DOHH2 (cell line): ENCODE results near the gene B4GALNT4.
"Not testable (repeated sequence)": the region's sequence is repeated elsewhere in the genome, so short reads cannot be mapped to it uniquely, and the experiment has no call there.

Source experiments
- H3F3A ChIP-seq: fragments of 200-600 bp; sonication (generic), shearing (Covaris generic); 2 replicates; pipeline ENCODE4 v1.6.0; 2016; ENCODE audit warnings: antibody characterized with exemption, mild to moderate bottlenecking; ENCODE audit not compliant: control insufficient read depth, insufficient read depth
- H3K27ac ChIP-seq: fragments of 200-600 bp; sonication (generic); 2 replicates; pipeline ENCODE4 v1.5.1; 2014; ENCODE audit warnings: low read depth, mild to moderate bottlenecking, low read length, moderate library complexity
- H3K27me3 ChIP-seq: fragments of 200-600 bp; sonication (generic); 2 replicates; pipeline ENCODE4 v1.6.1; 2014; ENCODE audit warnings: mild to moderate bottlenecking, low read length, mixed read lengths; ENCODE audit not compliant: control insufficient read depth
- H3K36me3 ChIP-seq: fragments of 200-600 bp; sonication (generic); 2 replicates; pipeline ENCODE4 v1.6.1; 2014; ENCODE audit warnings: mild to moderate bottlenecking, low read length, moderate library complexity, mixed read lengths; ENCODE audit not compliant: control insufficient read depth
- H3K4me1 ChIP-seq: fragments of 200-600 bp; sonication (generic); 2 replicates; pipeline ENCODE4 v1.6.1; 2014; ENCODE audit warnings: mild to moderate bottlenecking, low read length, mixed read lengths; ENCODE audit not compliant: control insufficient read depth
- H3K4me2 ChIP-seq: fragments of 200-600 bp; sonication (generic); 2 replicates; pipeline ENCODE4 v1.6.0; 2014; ENCODE audit warnings: mild to moderate bottlenecking, low read length, moderate library complexity
- H3K4me3 ChIP-seq: fragments of 200-600 bp; sonication (generic); 2 replicates; pipeline ENCODE4 v1.5.1; 2014; ENCODE audit warnings: mild to moderate bottlenecking, low read length, mixed read lengths
- H3K79me2 ChIP-seq: fragments of 200-600 bp; sonication (generic); 2 replicates; pipeline ENCODE4 v1.6.1; 2014; ENCODE audit warnings: mild to moderate bottlenecking, low read length, mixed read lengths; ENCODE audit not compliant: control insufficient read depth
- H3K9me2 ChIP-seq: fragments of 200-600 bp; sonication (generic); replicated peaks from 2 replicates; pipeline ENCODE4 v1.6.1; 2014; ENCODE audit warnings: mild to moderate bottlenecking, low read length, mixed read lengths; ENCODE audit not compliant: control insufficient read depth
- H3K9me3 ChIP-seq: fragments of 200-600 bp; sonication (generic); 2 replicates; pipeline ENCODE4 v1.6.1; 2014; ENCODE audit warnings: antibody characterized with exemption, low read length, mixed read lengths; ENCODE audit not compliant: control insufficient read depth, insufficient read depth
- H4K20me1 ChIP-seq: fragments of 200-600 bp; sonication (generic); 2 replicates; pipeline ENCODE4 v1.6.0; 2014; ENCODE audit warnings: low read depth, mild to moderate bottlenecking, antibody characterized with exemption, low read length, moderate library complexity; ENCODE audit not compliant: control insufficient read depth, insufficient read depth
- CTCF ChIP-seq: fragments of 200-600 bp; sonication (generic); IDR thresholded peaks from one replicate; pipeline ENCODE4 v1.5.1; 2014; ENCODE audit warnings: antibody characterized with exemption, mild to moderate bottlenecking, low read depth, low read length; ENCODE audit not compliant: poor library complexity, severe bottlenecking
- EZH2phosphoT487 ChIP-seq: fragments of 200-600 bp; sonication (generic); IDR thresholded peaks from 2 replicates; pipeline ENCODE4 v1.6.1; 2017; ENCODE audit warnings: borderline replicate concordance, mild to moderate bottlenecking, antibody characterized with exemption, low read length, moderate library complexity, mixed read lengths

Gene B4GALNT4

DNA sequence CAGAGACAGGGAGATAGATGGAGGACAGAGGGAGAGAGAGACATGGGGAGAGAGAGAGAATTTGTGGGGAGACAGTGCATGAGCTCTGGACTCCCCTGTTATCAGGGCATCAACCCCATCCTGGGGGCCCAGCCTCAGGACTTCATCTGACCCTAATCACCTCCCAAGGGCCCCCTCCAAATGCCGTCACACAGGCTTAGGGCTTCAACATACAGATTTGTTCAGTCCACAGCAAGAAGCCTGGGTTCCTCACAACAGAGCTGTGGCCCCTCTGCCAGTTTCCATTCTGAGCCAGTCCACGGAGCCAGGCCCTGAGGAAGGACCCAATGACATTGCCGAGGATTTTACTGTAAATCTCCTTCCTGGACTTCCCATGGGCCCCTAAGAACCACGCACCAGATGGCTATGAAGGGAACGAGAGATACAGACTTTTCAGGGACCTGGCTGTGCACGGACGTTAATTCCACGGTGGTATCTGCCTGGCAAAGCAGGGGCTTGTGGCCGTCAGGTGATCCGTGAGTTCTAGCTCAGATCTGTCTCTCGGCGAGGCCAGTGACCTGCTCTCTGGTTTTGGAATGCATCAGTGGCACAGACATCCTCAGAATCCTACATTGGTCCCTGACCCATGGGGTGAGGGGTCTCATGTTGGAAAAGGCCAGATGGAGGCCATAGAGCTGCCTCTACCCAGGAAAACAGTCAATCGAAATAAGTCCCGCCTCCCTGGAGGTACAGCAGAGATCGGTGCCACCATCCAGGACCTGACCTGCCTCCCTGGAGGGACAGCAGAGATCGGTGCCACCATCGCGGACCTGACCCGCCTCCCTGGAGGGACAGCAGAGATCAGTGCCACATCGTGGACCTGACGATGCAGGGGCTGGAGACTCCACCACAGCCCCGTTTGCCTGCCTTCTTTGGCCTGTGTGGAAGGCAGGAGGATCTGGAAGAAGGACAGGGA is 8.7 kb upstream of the B4GALNT4 start:
- TF ChIP-seq CTCF (no peak), EZH2phosphoT487 (no peak)
- Histone ChIP-seq H3K9me3 (peaks cover 7% of the 10 kb centered on the region; the same call in 1 of the 2 replicates), H3K9me2 (no peaks in the 10 kb centered on the region), H3F3A (peaks cover 14% of the 10 kb centered on the region), H3K27me3 (peaks cover 7% of the 10 kb centered on the region; the same call in 1 of the 2 replicates), H4K20me1 (no peaks in the 10 kb centered on the region), H3K27ac (no peak overlapping the region), H3K4me3 (no peak overlapping the region), H3K4me2 (no peak overlapping the region), H3K36me3 (no peaks in the 10 kb centered on the region), H3K4me1 (peaks cover 10% of the 10 kb centered on the region), H3K79me2 (no peaks in the 10 kb centered on the region)

DNA sequence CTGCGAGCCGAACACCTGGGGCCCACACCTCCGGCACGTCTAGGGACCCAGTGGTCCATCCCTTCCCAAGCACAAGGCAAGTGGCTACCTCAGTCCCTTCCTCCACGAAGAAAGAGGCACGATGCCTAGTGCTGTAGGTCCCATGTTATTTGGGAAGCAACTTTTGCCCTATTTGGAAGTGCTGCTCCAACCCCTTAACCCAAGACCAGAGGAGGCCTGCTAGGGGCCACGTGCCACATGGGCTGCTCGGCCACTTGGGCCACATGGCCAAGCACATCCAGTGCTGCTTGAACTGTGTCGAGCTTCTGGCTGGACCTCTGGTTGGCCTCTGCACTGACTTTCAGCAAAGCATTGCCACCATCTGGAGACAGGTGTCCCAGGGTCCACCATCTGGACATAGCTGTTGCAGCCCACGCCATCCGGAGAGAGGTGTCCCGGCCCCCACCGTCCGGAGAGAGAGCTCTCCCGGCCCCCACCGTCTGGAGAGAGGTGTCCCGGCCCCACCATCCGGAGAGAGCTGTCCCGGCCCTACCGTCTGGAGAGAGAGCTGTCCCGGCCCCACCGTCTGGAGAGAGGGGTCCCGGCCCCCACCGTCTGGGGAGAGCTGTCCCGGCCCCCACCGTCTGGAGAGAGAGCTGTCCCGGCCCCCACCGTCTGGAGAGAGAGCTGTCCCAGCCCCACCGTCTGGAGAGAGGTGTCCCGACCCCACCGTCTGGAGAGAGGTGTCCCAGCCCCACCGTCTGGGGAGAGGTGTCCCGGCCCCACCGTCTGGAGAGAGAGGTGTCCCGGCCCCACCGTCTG is 6.5 kb upstream of the B4GALNT4 start:
- no peaks in the 10 kb centered on the region for H3K36me3 ChIP-seq
- no peaks in the 10 kb centered on the region for H3K79me2 ChIP-seq
- H3K27me3 ChIP-seq: peaks cover 7% of the 10 kb centered on the region; the same call in 1 of the 2 replicates
- H3K4me2 ChIP-seq: no peak overlapping the region
- no peak overlapping the region for H3K4me3 ChIP-seq
- no peaks in the 10 kb centered on the region for H3K9me3 ChIP-seq
- no peak overlapping the region for H3K27ac ChIP-seq
- TF ChIP-seq EZH2phosphoT487: no peak
- no peak for TF ChIP-seq CTCF
- H3K9me2 ChIP-seq: no peaks in the 10 kb centered on the region
- H4K20me1 ChIP-seq: no peaks in the 10 kb centered on the region
- H3K4me1 ChIP-seq: peaks cover 3% of the 10 kb centered on the region; the same call in 1 of the 2 replicates
- H3F3A ChIP-seq: 0 out of 2 replicates have a peak, but pooled peaks cover 3% of the 10 kb centered on the region

- H3K4me2 ChIP-seq, H3K79me2 ChIP-seq, H3K4me1 ChIP-seq, H3K36me3 ChIP-seq, H4K20me1 ChIP-seq, H3K9me2 ChIP-seq, H3F3A ChIP-seq, H3K4me3 ChIP-seq, H3K27me3 ChIP-seq, H3K9me3 ChIP-seq, H3K27ac ChIP-seq: not testable (repeated sequence)
These were observed 5.9 kb upstream of the B4GALNT4 start for GRCh38 chr11:363443-363805.
